Keratinocyte (primary cell): ENCODE data around the gene NF1. TPM values are rescaled to one million over a fixed set of nuclear protein-coding genes. Genes with fewer than 3 reads are reported as not detected.

Source experiments
- DNase-seq: peaks from one replicate; pipeline ENCODE4 v3.0.0-alpha.2; 2011; ENCODE audit warnings: low read depth, missing footprints, low spot score
- FAIRE-seq: peaks from 2 replicates; lab custom pipeline; 2011; peaks lifted over from hg19 to GRCh38; lab: Jason Lieb, UNC
- H2AFZ ChIP-seq: 2 replicates; pipeline ENCODE4 v1.6.0; 2012; ENCODE audit warnings: low read length, control low read depth, inconsistent platforms; ENCODE audit not compliant: control insufficient read depth
- H3K27ac ChIP-seq: 2 replicates; pipeline ENCODE4 v1.5.1; 2011; ENCODE audit warnings: low read length; ENCODE audit not compliant: control insufficient read depth, insufficient read depth
- H3K27me3 ChIP-seq: 3 replicates; pipeline ENCODE4 v1.6.0; 2011; ENCODE audit warnings: low read length; ENCODE audit not compliant: control insufficient read depth, insufficient read depth; ENCODE audit errors: extremely low read depth
- H3K36me3 ChIP-seq, 2 experiments: 2 replicates in 1 of 2; 3 replicates in 1 of 2; pipeline ENCODE4 v1.5.1; 2011; ENCODE audit warnings: low read length in 2 of 2, mild to moderate bottlenecking in 1 of 2; ENCODE audit not compliant: control insufficient read depth in 2 of 2, insufficient read depth in 2 of 2; ENCODE audit errors: extremely low read depth in 1 of 2
- H3K4me1 ChIP-seq: 3 replicates; pipeline ENCODE4 v1.5.1; 2011; ENCODE audit warnings: low read length; ENCODE audit not compliant: control insufficient read depth, insufficient read depth; ENCODE audit errors: extremely low read depth
- H3K4me2 ChIP-seq: 3 replicates; pipeline ENCODE4 v1.6.0; 2011; ENCODE audit warnings: low read depth, low read length; ENCODE audit not compliant: control insufficient read depth, insufficient read depth; ENCODE audit errors: extremely low read depth
- H3K4me3 ChIP-seq, 3 experiments: fragments of 200-600 bp in 1 of 3; sonication (generic) in 1 of 3; 2 replicates in 2 of 3; 3 replicates in 1 of 3; pipeline ENCODE4 v1.5.1; 2011 to 2016; ENCODE audit warnings: low read length in 3 of 3, mild to moderate bottlenecking in 3 of 3, control low read depth in 2 of 3, inconsistent platforms in 1 of 3, low read depth in 1 of 3, mixed read lengths in 1 of 3, mixed run types in 1 of 3, moderate library complexity in 1 of 3; ENCODE audit not compliant: control insufficient read depth in 2 of 3, insufficient read depth in 2 of 3; ENCODE audit errors: extremely low read depth in 1 of 3
- H3K79me2 ChIP-seq: 2 replicates; pipeline ENCODE4 v1.6.0; 2012; ENCODE audit warnings: low read length; ENCODE audit not compliant: control insufficient read depth, insufficient read depth
- H3K9ac ChIP-seq: 3 replicates; pipeline ENCODE4 v1.6.0; 2011; ENCODE audit warnings: low read length; ENCODE audit not compliant: control insufficient read depth, insufficient read depth; ENCODE audit errors: extremely low read depth
- H3K9me1 ChIP-seq: 3 replicates; pipeline ENCODE4 v1.6.0; 2011; ENCODE audit warnings: low read length; ENCODE audit not compliant: control insufficient read depth, insufficient read depth; ENCODE audit errors: extremely low read depth
- H3K9me3 ChIP-seq: 2 replicates; pipeline ENCODE4 v1.5.1; 2012; ENCODE audit warnings: low read depth, low read length; ENCODE audit not compliant: control insufficient read depth
- H4K20me1 ChIP-seq: 3 replicates; pipeline ENCODE4 v1.6.0; 2011; ENCODE audit warnings: low read length; ENCODE audit not compliant: control insufficient read depth, insufficient read depth; ENCODE audit errors: extremely low read depth
- CTCF ChIP-seq, 3 experiments: IDR thresholded peaks in 1 of 3; conservative IDR thresholded peaks in 1 of 3; optimal IDR thresholded peaks in 1 of 3; 2 replicates in 2 of 3; 3 replicates in 1 of 3; pipeline versions ENCODE3 to v1.5.1; 2011; ENCODE audit warnings: low read length in 3 of 3, mild to moderate bottlenecking in 3 of 3, moderate library complexity in 2 of 3, control low read depth in 1 of 3, inconsistent platforms in 1 of 3; ENCODE audit not compliant: insufficient read depth in 2 of 3; ENCODE audit errors: extremely low read depth in 1 of 3
- EZH2 ChIP-seq: IDR thresholded peaks from one replicate; pipeline ENCODE4 v1.6.1; 2012; ENCODE audit warnings: inconsistent platforms, mild to moderate bottlenecking, low read length, moderate library complexity
- dilution Hi-C: fragments of 300-500 bp; cut with MboI; formaldehyde crosslinking; loops from one replicate; pipeline ENCODE4 v1.7.0; 2020; ENCODE audit warnings: low sequenced_read_pairs; ENCODE audit not compliant: extremely low pct_ligation_motif_present
- polyA plus RNA-seq, 5 experiments: library from polyadenylated mRNA; depleted of rRNA in 3 of 5; stranded (reverse) in 3 of 5; stranded (forward) in 1 of 5; unstranded in 1 of 5; fragments of >200 nt; gene quantifications; 1 replicate in 1 of 5; 2 replicates in 3 of 5; 3 replicates in 1 of 5; pipeline versions ENCODE4 v1.2.1 to v1.2.3, GENCODE V29; 2011 to 2012; ENCODE audit warnings: missing spikeins in 2 of 5, low read depth in 1 of 5, low replicate concordance in 1 of 5

NF1 gene
- polyA plus RNA-seq, 1 donor (not counting 4 experiments of a cell fraction or from before 2014, with no cell fraction given): 26.7 TPM

- TF ChIP-seq EZH2 (peak; percentile 94), CTCF (optimal IDR thresholded peaks at IDR 0.05 in 1 of 3, IDR thresholded peaks at IDR 0.05 in 1 of 3, conservative IDR thresholded peaks at IDR 0.05 in 1 of 3; ENCODE audit: extremely low read depth in 1 of 3, insufficient read depth in 2 of 3, low read length in 3 of 3) (no peak)
- DNase-seq (no peak), FAIRE-seq (no peak)
- dilution Hi-C loops: no loop called here
- Histone ChIP-seq H3K4me2 (peak overlapping the region; percentile 22), H3K27ac (no peak overlapping the region), H3K79me2 (no peaks in the 10 kb centered on the region), H3K9me3 (no peaks in the 10 kb centered on the region), H3K36me3 (no peaks in the 10 kb centered on the region), H3K27me3 (peaks cover 39% of the 10 kb centered on the region), H3K4me3 (no peak overlapping the region), H3K9me1 (no peaks in the 10 kb centered on the region), H3K4me1 (no peaks in the 10 kb centered on the region), H2AFZ (no peak overlapping the region), H4K20me1 (no peaks in the 10 kb centered on the region), H3K9ac (no peak overlapping the region)
Observed at GRCh38 chr17:31390748-31391495, 296.1 kb downstream of the NF1 start.

- no peak within 1 kb of the TSS for H3K27ac ChIP-seq
- FAIRE-seq (no peak), DNase-seq (no peak)
- no peak within 1 kb of the TSS for H3K4me3 ChIP-seq
- no peaks in the 10 kb centered on the region for H3K79me2 ChIP-seq
- H2AFZ ChIP-seq: no peak within 1 kb of the TSS
- H3K4me1 ChIP-seq: no peaks in the 10 kb centered on the region
- no peaks in the 10 kb centered on the region for H3K36me3 ChIP-seq
- dilution Hi-C loops: no loop called here
- TF ChIP-seq CTCF (optimal IDR thresholded peaks at IDR 0.05 in 1 of 3, IDR thresholded peaks at IDR 0.05 in 1 of 3, conservative IDR thresholded peaks at IDR 0.05 in 1 of 3; ENCODE audit: extremely low read depth in 1 of 3, insufficient read depth in 2 of 3, low read length in 3 of 3): no peak
- no peak for TF ChIP-seq EZH2
- no peak within 1 kb of the TSS for H3K9ac ChIP-seq
- peaks cover 39% of the 10 kb centered on the region for H3K27me3 ChIP-seq
- H3K9me3 ChIP-seq: no peaks in the 10 kb centered on the region
- no peaks in the 10 kb centered on the region for H3K9me1 ChIP-seq
- H4K20me1 ChIP-seq: no peaks in the 10 kb centered on the region
- H3K4me2 ChIP-seq: peak within 1 kb of the TSS; percentile 22
Observed at GRCh38 chr17:31391496-31391949, 296.7 kb downstream of the NF1 start, which contains the start of gene RAB11FIP4. TSS of gene RAB11FIP4 (plus strand) at chr17:31391675. CDS start at chr17:31391853, 178 bp downstream.
